ENCODE results near the gene MED14. TPM values are rescaled to one million over a fixed set of nuclear protein-coding genes. Genes with fewer than 3 reads are reported as not detected.

Gene MED14
- total RNA-seq, 1 donor from 2014 or later, result 57.6 TPM

GRCh38 chrX:40778861-40779575 is 43.7 kb upstream of the MED14 start:
- TF ChIP-seq CTCF (IDR thresholded peaks at IDR 0.05; ENCODE audit: unreplicated experiment), result no peak
- no peak for DNase-seq (ENCODE audit: low spot score)
- Mint-ChIP-seq H3K4me3 (ENCODE audit: unreplicated experiment) (no peak overlapping the region), H3K27me3 (ENCODE audit: unreplicated experiment) (peaks cover 2% of the 10 kb centered on the region), H3K27ac (ENCODE audit: unreplicated experiment) (no peak overlapping the region), H3K4me1 (ENCODE audit: unreplicated experiment) (peaks cover 1% of the 10 kb centered on the region), H3K36me3 (ENCODE audit: low read depth, unreplicated experiment) (no peaks in the 10 kb centered on the region), H3K9me3 (ENCODE audit: unreplicated experiment) (no peaks in the 10 kb centered on the region)

- no peak overlapping the region for H3K27ac Mint-ChIP-seq (ENCODE audit: unreplicated experiment)
- no peaks in the 10 kb centered on the region for H3K9me3 Mint-ChIP-seq (ENCODE audit: unreplicated experiment)
- H3K4me1 Mint-ChIP-seq (ENCODE audit: unreplicated experiment), result peaks cover 4% of the 10 kb centered on the region
- no peak overlapping the region for H3K4me3 Mint-ChIP-seq (ENCODE audit: unreplicated experiment)
- H3K36me3 Mint-ChIP-seq (ENCODE audit: low read depth, unreplicated experiment), result no peaks in the 10 kb centered on the region
- H3K27me3 Mint-ChIP-seq (ENCODE audit: unreplicated experiment), result no peaks in the 10 kb centered on the region
- TF ChIP-seq CTCF (IDR thresholded peaks at IDR 0.05; ENCODE audit: unreplicated experiment), result no peak
- no peak for DNase-seq (ENCODE audit: low spot score)
Observed at GRCh38 chrX:40773809-40774208, 38.5 kb upstream of the MED14 start.

- no peaks in the 10 kb centered on the region for H3K9me3 Mint-ChIP-seq (ENCODE audit: unreplicated experiment)
- H3K36me3 Mint-ChIP-seq (ENCODE audit: low read depth, unreplicated experiment), result no peaks in the 10 kb centered on the region
- DNase-seq (ENCODE audit: low spot score), result no peak
- no peak overlapping the region for H3K4me3 Mint-ChIP-seq (ENCODE audit: unreplicated experiment)
- no peak overlapping the region for H3K27ac Mint-ChIP-seq (ENCODE audit: unreplicated experiment)
- no peak for TF ChIP-seq CTCF (IDR thresholded peaks at IDR 0.05; ENCODE audit: unreplicated experiment)
- no peaks in the 10 kb centered on the region for H3K27me3 Mint-ChIP-seq (ENCODE audit: unreplicated experiment)
- H3K4me1 Mint-ChIP-seq (ENCODE audit: unreplicated experiment), result peaks cover 4% of the 10 kb centered on the region
Observed at GRCh38 chrX:40773188-40773587, 37.8 kb upstream of the MED14 start.

GRCh38 chrX:40772290-40772689 is 36.9 kb upstream of the MED14 start:
- Mint-ChIP-seq H3K27me3 (ENCODE audit: unreplicated experiment) (no peaks in the 10 kb centered on the region), H3K9me3 (ENCODE audit: unreplicated experiment) (no peaks in the 10 kb centered on the region), H3K36me3 (ENCODE audit: low read depth, unreplicated experiment) (no peaks in the 10 kb centered on the region), H3K27ac (ENCODE audit: unreplicated experiment) (no peak overlapping the region), H3K4me1 (ENCODE audit: unreplicated experiment) (peaks cover 4% of the 10 kb centered on the region), H3K4me3 (ENCODE audit: unreplicated experiment) (no peak overlapping the region)
- no peak for TF ChIP-seq CTCF (IDR thresholded peaks at IDR 0.05; ENCODE audit: unreplicated experiment)
- no peak for DNase-seq (ENCODE audit: low spot score)

GRCh38 chrX:40761762-40762161 is 26.4 kb upstream of the MED14 start:
- Mint-ChIP-seq H3K4me3 (ENCODE audit: unreplicated experiment) (no peak overlapping the region), H3K36me3 (ENCODE audit: low read depth, unreplicated experiment) (no peaks in the 10 kb centered on the region), H3K4me1 (ENCODE audit: unreplicated experiment) (peaks cover 6% of the 10 kb centered on the region), H3K27ac (ENCODE audit: unreplicated experiment) (no peak overlapping the region), H3K27me3 (ENCODE audit: unreplicated experiment) (no peaks in the 10 kb centered on the region), H3K9me3 (ENCODE audit: unreplicated experiment) (no peaks in the 10 kb centered on the region)
- TF ChIP-seq CTCF (IDR thresholded peaks at IDR 0.05; ENCODE audit: unreplicated experiment), result no peak
- no peak for DNase-seq (ENCODE audit: low spot score)
